ENCODE measurements around the gene RBM17. TPM values are rescaled to one million over a fixed set of nuclear protein-coding genes. Genes with fewer than 3 reads are reported as not detected.
A peak's percentile ranks its signal among the peaks of the same experiment; 100 is the strongest.

The RBM17 gene
- total and polyA plus RNA-seq, 10 of the 15 experiments (the other 5 are each of a cell fraction or from before 2014, with no cell fraction given): 28.4 to 181 (median 83.9) TPM

DNA sequence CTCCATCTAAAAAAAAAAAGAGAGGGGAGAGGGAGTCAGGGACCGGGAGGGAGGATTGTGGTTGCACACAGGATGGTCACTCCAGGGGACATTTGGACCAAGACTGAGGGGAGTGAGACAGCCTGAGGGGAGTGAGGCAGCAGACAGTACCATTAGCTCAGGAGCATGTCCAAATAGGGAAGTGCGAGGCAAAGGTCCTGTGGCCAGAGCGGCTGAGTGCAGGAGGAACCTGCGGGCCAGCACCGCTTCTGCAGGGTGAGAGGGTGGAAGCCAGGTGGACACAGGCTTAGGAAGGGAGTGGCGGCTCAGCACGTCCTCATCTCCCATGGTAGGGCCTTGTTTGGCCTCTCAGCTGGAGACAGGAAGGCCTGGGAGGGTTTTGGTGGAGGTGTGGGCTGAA lies 65.0 kb downstream of the RBM17 start:
- ATAC-seq: no peak
- WGBS (ENCODE audit: insufficient coverage, insufficient replicate concordance, low lambda C conversion rate, missing lambda C conversion rate): 69% methylated on average over 7 of the region's 7 CpGs

DNA sequence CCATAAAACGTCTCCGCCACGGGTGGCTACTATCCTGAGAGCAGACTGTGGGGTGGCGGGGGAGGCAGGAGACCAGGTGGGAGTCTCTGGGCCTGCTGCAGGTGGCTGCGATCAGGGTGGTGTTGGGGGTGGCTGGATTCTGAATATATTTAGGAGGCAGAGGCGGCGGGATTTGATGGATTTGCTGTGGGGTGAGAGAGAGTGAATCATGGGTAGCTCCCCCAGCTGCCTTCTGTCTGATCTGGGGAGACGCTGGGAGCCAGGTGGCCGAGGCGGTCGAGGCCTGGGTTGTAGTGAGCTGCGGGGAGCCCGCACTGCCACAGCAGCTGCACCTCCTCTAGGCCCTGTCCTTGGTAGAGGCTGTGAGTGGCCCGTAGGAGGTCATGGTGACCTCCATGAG lies 65.7 kb downstream of the RBM17 start:
- no peak for FAIRE-seq
- intact Hi-C loops (cut with micrococcal nuclease; ENCODE audit: unreplicated experiment): no loop called here
- BruUV-seq (replicated peaks): no TSS peak
- TF ChIP-seq EED (IDR thresholded peaks at IDR 0.05; ENCODE audit: low read depth): no peak
- no peak for TF ChIP-seq NFIC (IDR thresholded peaks at IDR 0.05; ENCODE audit: low read depth, low read length)
- no peak for TF ChIP-seq PML (IDR thresholded peaks at IDR 0.05; ENCODE audit: low read length)
- TF ChIP-seq MEF2A (IDR thresholded peaks at IDR 0.05; ENCODE audit: insufficient read depth, low read depth, low read length): no peak
- TF ChIP-seq CBFB (IDR thresholded peaks at IDR 0.05; ENCODE audit: low read depth): no peak
- TF ChIP-seq, protein P1, sequence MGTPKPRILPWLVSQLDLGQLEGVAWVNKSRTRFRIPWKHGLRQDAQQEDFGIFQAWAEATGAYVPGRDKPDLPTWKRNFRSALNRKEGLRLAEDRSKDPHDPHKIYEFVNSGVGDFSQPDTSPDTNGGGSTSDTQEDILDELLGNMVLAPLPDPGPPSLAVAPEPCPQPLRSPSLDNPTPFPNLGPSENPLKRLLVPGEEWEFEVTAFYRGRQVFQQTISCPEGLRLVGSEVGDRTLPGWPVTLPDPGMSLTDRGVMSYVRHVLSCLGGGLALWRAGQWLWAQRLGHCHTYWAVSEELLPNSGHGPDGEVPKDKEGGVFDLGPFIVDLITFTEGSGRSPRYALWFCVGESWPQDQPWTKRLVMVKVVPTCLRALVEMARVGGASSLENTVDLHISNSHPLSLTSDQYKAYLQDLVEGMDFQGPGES (IDR thresholded peaks at IDR 0.05): no peak
- TF ChIP-seq HDAC2 (IDR thresholded peaks at IDR 0.05): no peak
- no peak for TF ChIP-seq ESRRA (IDR thresholded peaks at IDR 0.05; ENCODE audit: low read length)
- TF ChIP-seq, protein P2, sequence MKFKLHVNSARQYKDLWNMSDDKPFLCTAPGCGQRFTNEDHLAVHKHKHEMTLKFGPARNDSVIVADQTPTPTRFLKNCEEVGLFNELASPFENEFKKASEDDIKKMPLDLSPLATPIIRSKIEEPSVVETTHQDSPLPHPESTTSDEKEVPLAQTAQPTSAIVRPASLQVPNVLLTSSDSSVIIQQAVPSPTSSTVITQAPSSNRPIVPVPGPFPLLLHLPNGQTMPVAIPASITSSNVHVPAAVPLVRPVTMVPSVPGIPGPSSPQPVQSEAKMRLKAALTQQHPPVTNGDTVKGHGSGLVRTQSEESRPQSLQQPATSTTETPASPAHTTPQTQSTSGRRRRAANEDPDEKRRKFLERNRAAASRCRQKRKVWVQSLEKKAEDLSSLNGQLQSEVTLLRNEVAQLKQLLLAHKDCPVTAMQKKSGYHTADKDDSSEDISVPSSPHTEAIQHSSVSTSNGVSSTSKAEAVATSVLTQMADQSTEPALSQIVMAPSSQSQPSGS (IDR thresholded peaks at IDR 0.05; ENCODE audit: low read length): no peak
- no peak for TF ChIP-seq RUNX3 (IDR thresholded peaks at IDR 0.05; ENCODE audit: low read length)
- TF ChIP-seq ZNF24 (IDR thresholded peaks at IDR 0.05): no peak
- TF ChIP-seq, protein P3, sequence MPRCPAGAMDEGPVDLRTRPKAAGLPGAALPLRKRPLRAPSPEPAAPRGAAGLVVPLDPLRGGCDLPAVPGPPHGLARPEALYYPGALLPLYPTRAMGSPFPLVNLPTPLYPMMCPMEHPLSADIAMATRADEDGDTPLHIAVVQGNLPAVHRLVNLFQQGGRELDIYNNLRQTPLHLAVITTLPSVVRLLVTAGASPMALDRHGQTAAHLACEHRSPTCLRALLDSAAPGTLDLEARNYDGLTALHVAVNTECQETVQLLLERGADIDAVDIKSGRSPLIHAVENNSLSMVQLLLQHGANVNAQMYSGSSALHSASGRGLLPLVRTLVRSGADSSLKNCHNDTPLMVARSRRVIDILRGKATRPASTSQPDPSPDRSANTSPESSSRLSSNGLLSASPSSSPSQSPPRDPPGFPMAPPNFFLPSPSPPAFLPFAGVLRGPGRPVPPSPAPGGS (IDR thresholded peaks at IDR 0.05; ENCODE audit: borderline replicate concordance, insufficient read depth, low read depth, low read length, poor library complexity, severe bottlenecking): no peak
- no peak for TF ChIP-seq GABPA (IDR thresholded peaks at IDR 0.05; ENCODE audit: low read depth)

More for the DNA sequence above, 65.0 kb downstream of the RBM17 start:
- in situ Hi-C loops (cut with MboI): loop anchor here (5.0 kb wide), 1 partner anchor 42 kb away; no protein-coding TSS in a partner anchor
- no peaks in the 10 kb centered on the region for H4K20me1 ChIP-seq (ENCODE audit: control insufficient read depth, insufficient read depth)
- H3K27ac ChIP-seq (ENCODE audit: control insufficient read depth, insufficient read depth): no peak overlapping the region
- no peak overlapping the region for H3K9ac ChIP-seq (ENCODE audit: control insufficient read depth, insufficient read depth, low read length)
- peaks cover 13% of the 10 kb centered on the region for H3K4me1 ChIP-seq (ENCODE audit: control insufficient read depth, insufficient read depth, low read length)
- FAIRE-seq (no peak), DNase-seq (ENCODE audit: low read depth, low spot score) (no peak)
- ChIA-PET POLR2A (interaction anchor here (0.9 kb wide), 1 partner anchor 9 kb away, joined by 3 read pairs; no protein-coding TSS in a partner anchor), RAD21 (ENCODE audit: unreplicated experiment) (interaction anchor here (0.6 to 1.7 kb wide), 5 partner anchors 8 to 248 kb away, joined by 3 to 5 read pairs (median 4); partner anchors contain the start of gene PFKFB3), CTCF (interaction anchor here (0.6 to 6.5 kb wide), 10 partner anchors 9 to 383 kb away, joined by 3 to 53 read pairs (median 4); partner anchors contain the start of gene PFKFB3), SMC1A (ENCODE audit: uncharacterized antibody, unreplicated experiment) (interaction anchor here (1.0 to 2.7 kb wide), 5 partner anchors 17 to 247 kb away, joined by 3 to 18 read pairs (median 5); partner anchors contain the start of gene PFKFB3)
- no peak overlapping the region for H3K4me3 ChIP-seq
- intact Hi-C loops (cut with micrococcal nuclease; ENCODE audit: unreplicated experiment): no loop called here
- no peak overlapping the region for H2AFZ ChIP-seq (ENCODE audit: control insufficient read depth, low read depth, low read length)
- H3K27me3 ChIP-seq (replicated peaks in 1 of 2; ENCODE audit: control insufficient read depth in 2 of 2, insufficient read depth in 2 of 2, low read length in 1 of 2): no peaks in the 10 kb centered on the region
- no peak overlapping the region for H3K4me2 ChIP-seq (ENCODE audit: control insufficient read depth, insufficient read depth)
- TF ChIP-seq TCF12 (IDR thresholded peaks at IDR 0.05; ENCODE audit: low read depth, low read length) (no peak), SPI1 (IDR thresholded peaks at IDR 0.05; ENCODE audit: borderline replicate concordance, insufficient read depth, low read depth, low read length) (peak; percentile 58; the same call in 1 of the 2 replicates)
- H3K36me3 ChIP-seq (ENCODE audit: control insufficient read depth in 2 of 2, insufficient read depth in 2 of 2, low read length in 1 of 2): no peaks in the 10 kb centered on the region; a peak in 1 of 4 replicates
- peaks cover 1% of the 10 kb centered on the region for H3K79me2 ChIP-seq (ENCODE audit: control insufficient read depth, insufficient read depth, low read length)
- BruUV-seq (replicated peaks): no TSS peak
- no peaks in the 10 kb centered on the region for H3K9me3 ChIP-seq (replicated peaks; ENCODE audit: control insufficient read depth, insufficient read depth, low read length)

More for the DNA sequence above, 65.7 kb downstream of the RBM17 start:
- ChIA-PET RAD21 (ENCODE audit: unreplicated experiment) (interaction anchor here (0.5 to 1.6 kb wide), 3 partner anchors 12 to 200 kb away, joined by 3 to 4 read pairs (median 3); partner anchors contain the start of gene PFKFB3), CTCF (interaction anchor here (0.5 to 5.7 kb wide), 4 partner anchors 28 to 844 kb away, joined by 3 to 47 read pairs (median 4); no protein-coding TSS in a partner anchor), POLR2A (interaction anchor here (0.5 to 0.9 kb wide), 3 partner anchors 8 to 687 kb away, joined by 3 read pairs; no protein-coding TSS in a partner anchor), SMC1A (ENCODE audit: uncharacterized antibody, unreplicated experiment) (interaction anchor here (1.0 to 1.6 kb wide), 2 partner anchors 48 kb away, joined by 3 to 5 read pairs; partner anchors contain the start of gene PFKFB3)
- peaks cover 13% of the 10 kb centered on the region for H3K4me1 ChIP-seq (ENCODE audit: control insufficient read depth, insufficient read depth, low read length)
- no peak overlapping the region for H2AFZ ChIP-seq (ENCODE audit: control insufficient read depth, low read depth, low read length)
- H4K20me1 ChIP-seq (ENCODE audit: control insufficient read depth, insufficient read depth): no peaks in the 10 kb centered on the region
- DNase-seq (ENCODE audit: low read depth, low spot score) (no peak), ATAC-seq (no peak)
- H3K9ac ChIP-seq (ENCODE audit: control insufficient read depth, insufficient read depth, low read length): no peak overlapping the region
- no peak overlapping the region for H3K4me2 ChIP-seq (ENCODE audit: control insufficient read depth, insufficient read depth)
- H3K27me3 ChIP-seq (replicated peaks in 1 of 2; ENCODE audit: control insufficient read depth in 2 of 2, insufficient read depth in 2 of 2, low read length in 1 of 2): no peaks in the 10 kb centered on the region
- H3K79me2 ChIP-seq (ENCODE audit: control insufficient read depth, insufficient read depth, low read length): peaks cover 1% of the 10 kb centered on the region
- 83% methylated on average over 14 of the region's 14 CpGs for WGBS (ENCODE audit: insufficient coverage, insufficient replicate concordance, low lambda C conversion rate, missing lambda C conversion rate)
- H3K9me3 ChIP-seq (replicated peaks; ENCODE audit: control insufficient read depth, insufficient read depth, low read length): no peaks in the 10 kb centered on the region
- in situ Hi-C loops (cut with MboI): loop anchor here (5.0 kb wide), 1 partner anchor 42 kb away; no protein-coding TSS in a partner anchor
- H3K27ac ChIP-seq (ENCODE audit: control insufficient read depth, insufficient read depth): no peak overlapping the region
- H3K4me3 ChIP-seq: no peak overlapping the region
- no peaks in the 10 kb centered on the region; a peak in 1 of 4 replicates for H3K36me3 ChIP-seq (ENCODE audit: control insufficient read depth in 2 of 2, insufficient read depth in 2 of 2, low read length in 1 of 2)
